ENCODE data around the gene LRRC4C. TPM values are rescaled to one million over a fixed set of nuclear protein-coding genes. Genes with fewer than 3 reads are reported as not detected.

The LRRC4C gene
- total RNA-seq, 4 donors from 2014 or later: 0.38 to 3.5 (median 0.95) TPM; not detected in 1

DNA sequence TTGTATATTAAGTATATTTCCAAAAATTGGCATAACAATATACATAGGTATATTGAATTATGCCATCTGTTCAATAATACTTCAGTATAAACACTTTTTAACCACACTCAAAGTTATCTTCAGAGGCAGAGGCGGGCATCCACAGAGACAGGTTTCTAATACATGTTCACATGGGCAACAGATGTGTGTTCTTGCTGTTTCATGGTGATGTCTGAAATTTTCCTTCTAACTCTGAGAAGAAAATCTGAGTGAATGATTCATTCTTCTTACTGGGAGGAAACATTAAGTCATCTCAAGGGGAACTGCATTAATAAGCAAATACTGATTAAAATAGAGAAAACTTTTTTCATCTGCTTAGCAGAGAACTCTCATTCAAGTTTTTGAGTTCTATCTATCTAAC is 1074.5 kb downstream of the LRRC4C start:
- DNase-seq (ENCODE audit: low spot score): no peak
- TF ChIP-seq, protein P1, sequence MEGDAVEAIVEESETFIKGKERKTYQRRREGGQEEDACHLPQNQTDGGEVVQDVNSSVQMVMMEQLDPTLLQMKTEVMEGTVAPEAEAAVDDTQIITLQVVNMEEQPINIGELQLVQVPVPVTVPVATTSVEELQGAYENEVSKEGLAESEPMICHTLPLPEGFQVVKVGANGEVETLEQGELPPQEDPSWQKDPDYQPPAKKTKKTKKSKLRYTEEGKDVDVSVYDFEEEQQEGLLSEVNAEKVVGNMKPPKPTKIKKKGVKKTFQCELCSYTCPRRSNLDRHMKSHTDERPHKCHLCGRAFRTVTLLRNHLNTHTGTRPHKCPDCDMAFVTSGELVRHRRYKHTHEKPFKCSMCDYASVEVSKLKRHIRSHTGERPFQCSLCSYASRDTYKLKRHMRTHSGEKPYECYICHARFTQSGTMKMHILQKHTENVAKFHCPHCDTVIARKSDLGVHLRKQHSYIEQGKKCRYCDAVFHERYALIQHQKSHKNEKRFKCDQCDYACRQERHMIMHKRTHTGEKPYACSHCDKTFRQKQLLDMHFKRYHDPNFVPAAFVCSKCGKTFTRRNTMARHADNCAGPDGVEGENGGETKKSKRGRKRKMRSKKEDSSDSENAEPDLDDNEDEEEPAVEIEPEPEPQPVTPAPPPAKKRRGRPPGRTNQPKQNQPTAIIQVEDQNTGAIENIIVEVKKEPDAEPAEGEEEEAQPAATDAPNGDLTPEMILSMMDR (IDR thresholded peaks at IDR 0.05): no peak
- no peak for ATAC-seq (ENCODE audit: low FRiP score)

DNA sequence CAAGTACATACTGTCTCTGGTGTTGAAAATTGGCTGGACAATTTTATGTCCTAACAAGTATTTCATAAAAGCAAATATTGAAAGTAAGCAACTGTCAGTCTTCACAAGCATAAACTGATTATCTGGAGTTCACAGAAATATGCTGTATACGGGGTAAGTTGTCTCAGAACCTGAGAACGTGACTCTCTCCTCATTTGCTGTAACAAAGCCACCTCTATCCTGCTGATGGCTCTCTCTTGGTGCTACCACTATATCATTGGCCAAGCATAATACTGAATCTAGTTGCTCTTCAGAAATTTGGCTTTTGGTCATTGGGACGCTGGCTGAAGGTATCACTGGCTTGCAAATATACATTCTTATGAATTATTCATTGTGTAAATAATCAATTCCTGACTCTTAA is 1078.0 kb downstream of the LRRC4C start:
- TF ChIP-seq, protein P1 (IDR thresholded peaks at IDR 0.05): no peak
- no peak for DNase-seq (ENCODE audit: low spot score)
- no peak for ATAC-seq (ENCODE audit: low FRiP score)

DNA sequence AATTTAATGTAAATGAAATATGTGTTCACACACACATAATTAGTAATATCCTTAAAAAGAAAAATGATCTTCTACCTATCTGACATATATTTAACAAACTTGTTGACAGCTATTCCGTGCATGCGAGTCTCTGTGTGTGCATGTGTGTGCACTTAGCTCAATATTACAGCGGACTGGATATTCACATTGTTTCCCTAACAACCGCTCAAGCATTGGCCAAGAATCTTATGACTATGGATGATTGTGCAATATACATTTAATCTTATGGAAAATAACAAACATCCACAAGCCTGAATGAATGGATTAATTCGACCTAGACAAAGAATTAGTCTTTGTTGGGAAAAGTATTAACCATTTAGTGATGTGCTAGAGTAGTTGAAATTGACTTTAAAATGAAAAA is 1078.6 kb downstream of the LRRC4C start:
- no peak for DNase-seq (ENCODE audit: low spot score)
- TF ChIP-seq, protein P1 (IDR thresholded peaks at IDR 0.05): no peak
- no peak for ATAC-seq (ENCODE audit: low FRiP score)

DNA sequence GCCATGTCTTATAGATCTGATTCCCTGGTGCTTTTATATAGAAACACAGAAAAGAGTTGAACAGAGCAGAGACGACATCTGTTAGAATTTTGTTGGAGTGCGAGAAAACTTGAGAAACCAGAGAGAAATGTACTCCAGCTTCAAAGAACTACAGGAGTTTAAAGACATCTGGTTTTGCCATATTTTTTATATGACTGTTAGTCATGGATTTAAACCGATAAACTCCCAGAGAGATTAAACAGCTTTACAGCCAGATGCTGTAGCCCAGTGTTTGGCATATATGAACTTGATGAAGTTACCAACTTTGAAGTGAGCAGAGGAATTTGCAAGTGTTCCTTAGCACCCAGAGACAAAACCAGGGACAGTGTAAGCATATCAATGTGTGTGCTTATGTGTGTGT is 1083.1 kb downstream of the LRRC4C start:
- TF ChIP-seq, protein P1 (IDR thresholded peaks at IDR 0.05): no peak
- DNase-seq (ENCODE audit: low spot score) (no peak), ATAC-seq (ENCODE audit: low FRiP score) (no peak)

DNA sequence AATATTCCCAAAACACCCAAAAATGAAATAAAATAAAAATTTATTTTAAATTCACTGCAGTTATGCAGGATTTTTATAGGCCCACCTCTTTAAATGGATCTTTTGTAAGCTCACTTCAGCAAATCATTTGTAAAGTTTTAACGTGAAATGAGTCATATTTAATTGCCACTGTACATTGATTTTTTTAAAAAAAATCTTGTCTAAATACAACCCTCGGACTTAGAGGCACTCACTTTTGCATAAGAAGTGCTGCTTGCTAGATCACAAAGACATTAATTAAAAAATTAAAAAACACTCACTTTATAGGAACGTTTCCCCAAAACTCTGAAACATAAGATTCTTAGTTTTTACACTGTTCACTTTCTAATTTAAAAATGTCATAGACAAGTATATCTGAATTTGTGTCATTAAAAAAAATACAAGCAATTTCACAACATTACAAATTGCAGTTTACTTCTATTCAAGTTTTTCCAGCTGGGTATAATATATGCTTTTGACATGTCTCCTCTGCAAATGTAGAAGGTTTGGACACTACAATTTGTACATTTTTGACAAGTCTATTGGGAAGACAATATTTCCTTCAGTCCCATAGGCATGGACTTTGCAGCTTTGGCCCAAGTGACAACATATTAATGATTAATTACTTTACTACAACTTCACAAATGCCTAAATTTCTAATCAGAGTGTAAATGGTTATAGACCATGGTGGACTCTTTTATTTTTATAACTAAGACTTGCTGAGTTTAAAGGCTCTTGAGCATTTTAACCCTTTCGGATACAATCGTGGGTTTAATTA is 1088.4 kb downstream of the LRRC4C start:
- ATAC-seq (ENCODE audit: low FRiP score) (no peak), DNase-seq (ENCODE audit: low spot score) (no peak)
- TF ChIP-seq, protein P1 (IDR thresholded peaks at IDR 0.05): no peak

DNA sequence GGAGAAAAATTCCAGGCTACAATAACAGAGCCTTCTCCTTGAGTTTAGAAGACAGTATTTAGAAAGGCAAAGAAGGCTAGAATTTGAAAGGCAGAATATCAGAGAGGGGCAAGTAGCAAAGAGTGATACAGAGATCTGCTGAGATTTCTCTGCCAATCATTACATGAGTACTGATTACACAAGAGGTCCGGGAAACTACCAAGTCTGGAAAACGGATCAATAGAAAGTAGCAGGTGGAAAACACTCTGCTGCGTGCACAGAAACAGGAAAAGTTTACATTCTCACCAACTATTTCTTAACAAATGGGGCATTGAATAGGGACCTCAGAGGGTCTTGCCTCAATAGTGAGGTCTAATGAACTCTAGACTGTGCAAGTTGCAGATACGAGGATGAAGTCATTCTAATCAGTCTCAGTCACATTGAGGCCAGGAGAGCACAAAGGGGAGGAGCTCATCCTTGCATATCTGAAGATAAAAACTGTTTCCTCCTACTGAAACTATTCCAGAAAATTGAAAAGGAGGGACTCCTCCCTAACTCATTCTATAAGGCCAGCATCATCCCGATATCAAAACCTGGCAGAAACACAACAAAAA is 1099.2 kb downstream of the LRRC4C start:
- no peak for DNase-seq (ENCODE audit: low spot score)
- TF ChIP-seq, protein P1 (IDR thresholded peaks at IDR 0.05): no peak
- ATAC-seq (ENCODE audit: low FRiP score): no peak

DNA sequence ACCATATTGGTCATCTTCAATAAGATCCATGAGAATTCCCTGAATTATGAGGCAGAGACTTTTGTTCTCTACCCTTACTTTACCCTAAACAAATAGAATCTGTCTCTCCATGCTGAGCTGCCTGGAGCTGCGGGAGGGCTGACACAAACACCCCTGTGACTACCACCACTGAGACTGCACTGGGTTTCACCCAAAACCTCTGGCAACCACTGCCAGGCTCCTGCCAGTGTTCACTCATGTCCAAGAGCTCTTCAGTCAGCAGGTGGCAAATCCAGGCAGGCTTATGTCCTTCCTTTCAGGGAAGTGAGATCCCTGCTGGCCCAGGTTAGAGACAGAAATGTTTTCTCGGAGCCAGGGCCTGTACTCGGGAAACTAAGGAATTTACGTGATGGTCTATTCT is 1105.3 kb downstream of the LRRC4C start:
- TF ChIP-seq, protein P1 (IDR thresholded peaks at IDR 0.05): no peak
- ATAC-seq (ENCODE audit: low FRiP score): no peak
- no peak for DNase-seq (ENCODE audit: low spot score)

All from omental fat pad (tissue), 4 donors.